NT2/D1 (cell line): ENCODE results near the gene THBS2.
"Not testable (repeated sequence)": the region's sequence is repeated elsewhere in the genome, so short reads cannot be mapped to it uniquely, and the experiment has no call there.

Source experiments
- DNase-seq: peaks from one replicate; pipeline ENCODE4 v3.0.0-alpha.2; 2011; ENCODE audit warnings: low read depth, low spot score
- H3K27me3 ChIP-seq: 2 replicates; pipeline ENCODE4 v1.6.0; 2011; ENCODE audit warnings: mild to moderate bottlenecking; ENCODE audit not compliant: insufficient read length, insufficient read depth
- H3K36me3 ChIP-seq: 2 replicates; pipeline ENCODE4 v1.6.1; 2011; ENCODE audit warnings: mild to moderate bottlenecking, low read length, mixed read lengths; ENCODE audit not compliant: insufficient read depth, insufficient read length
- H3K4me1 ChIP-seq: 2 replicates; pipeline ENCODE4 v1.5.1; 2011; ENCODE audit not compliant: insufficient read depth, insufficient read length
- H3K4me3 ChIP-seq: 2 replicates; pipeline ENCODE4 v1.5.1; 2011; ENCODE audit warnings: low read depth; ENCODE audit not compliant: insufficient read length
- H3K9ac ChIP-seq: 2 replicates; pipeline ENCODE4 v1.6.0; 2011; ENCODE audit warnings: low read depth; ENCODE audit not compliant: insufficient read length
- H3K9me3 ChIP-seq: 2 replicates; pipeline ENCODE4 v1.5.1; 2011; ENCODE audit warnings: mild to moderate bottlenecking, low read length; ENCODE audit not compliant: insufficient read depth
- SUZ12 ChIP-seq: IDR thresholded peaks from 2 replicates; pipeline ENCODE4 v1.6.1; 2011; ENCODE audit not compliant: insufficient read length, insufficient read depth; ENCODE audit errors: extremely low read depth
- YY1 ChIP-seq: IDR thresholded peaks from 2 replicates; pipeline ENCODE4 v1.6.1; 2011; ENCODE audit not compliant: insufficient read length, insufficient read depth
- ZNF274 ChIP-seq: IDR thresholded peaks from 2 replicates; pipeline ENCODE4 v1.6.1; 2011; ENCODE audit warnings: mild to moderate bottlenecking, low read depth, low read length

The THBS2 gene

GRCh38 chr6:169205176-169206160, 48.2 kb downstream of the THBS2 start:
- Histone ChIP-seq H3K9me3 (peaks cover 21% of the 10 kb centered on the region), H3K9ac (no peak overlapping the region), H3K4me3 (no peak overlapping the region), H3K36me3 (no peaks in the 10 kb centered on the region), H3K4me1 (no peaks in the 10 kb centered on the region), H3K27me3 (no peaks in the 10 kb centered on the region)
- no peak for TF ChIP-seq YY1
- TF ChIP-seq ZNF274 = no peak
- no peak for TF ChIP-seq SUZ12
- DNase-seq = no peak

- TF ChIP-seq SUZ12 (no peak), ZNF274 (no peak), YY1 (no peak)
- Histone ChIP-seq H3K4me1 (no peaks in the 10 kb centered on the region), H3K27me3 (no peaks in the 10 kb centered on the region), H3K9me3 (peaks cover 21% of the 10 kb centered on the region), H3K4me3 (no peak overlapping the region), H3K36me3 (no peaks in the 10 kb centered on the region), H3K9ac (no peak overlapping the region)
- DNase-seq = no peak
Measured at GRCh38 chr6:169204167-169204566, 49.5 kb downstream of the THBS2 start.

GRCh38 chr6:169201985-169202384, 51.7 kb downstream of the THBS2 start:
- H3K4me1 ChIP-seq = no peaks in the 10 kb centered on the region
- DNase-seq = no peak
- no peak for TF ChIP-seq YY1
- TF ChIP-seq SUZ12 = no peak
- TF ChIP-seq ZNF274 = no peak

DNA sequence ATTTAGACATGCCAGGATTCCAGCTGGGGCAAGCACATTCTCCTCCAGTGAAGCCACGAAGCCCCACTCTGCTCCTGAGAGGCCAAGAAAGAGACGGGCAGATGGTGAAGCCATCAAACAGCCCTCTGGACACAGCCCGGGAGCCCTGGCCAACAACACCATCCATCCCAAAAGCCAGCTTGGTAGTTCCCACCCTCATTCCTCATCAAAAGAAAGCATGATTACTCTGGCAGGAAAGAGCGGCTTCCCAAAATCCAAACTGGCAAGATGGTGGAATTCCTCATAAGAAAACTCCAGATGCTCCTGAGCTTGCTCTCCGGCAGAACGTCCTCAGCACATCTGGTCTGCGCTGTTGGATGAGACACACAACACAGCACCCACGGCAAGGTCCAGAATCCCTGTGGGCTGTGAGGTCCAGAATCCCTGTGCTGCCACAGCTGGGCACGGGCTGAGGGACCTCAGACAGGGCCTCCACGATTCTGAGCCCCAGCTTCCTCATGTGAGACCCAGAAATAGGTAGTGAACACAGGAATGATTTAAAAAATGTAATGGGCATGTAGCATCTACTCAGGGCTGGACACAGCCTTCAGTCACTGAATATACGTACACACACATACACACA, 52.6 kb downstream of the THBS2 start:
- no peak for TF ChIP-seq ZNF274
- TF ChIP-seq SUZ12 = no peak
- no peak for TF ChIP-seq YY1
- DNase-seq = no peak
- Histone ChIP-seq H3K27me3 (no peaks in the 10 kb centered on the region), H3K9ac (no peak overlapping the region), H3K36me3 (no peaks in the 10 kb centered on the region), H3K9me3 (0 out of 2 replicates have a peak, but pooled peaks cover under 1% of the 10 kb centered on the region), H3K4me3 (no peak overlapping the region), H3K4me1 (no peaks in the 10 kb centered on the region)

More at GRCh38 chr6:169201985-169202384, 51.7 kb downstream of the THBS2 start:
- Histone ChIP-seq H3K4me3 (no peak overlapping the region), H3K9me3 (peaks cover 8% of the 10 kb centered on the region), H3K9ac (no peak overlapping the region), H3K36me3 (no peaks in the 10 kb centered on the region), H3K27me3 (no peaks in the 10 kb centered on the region)

GRCh38 chr6:169199625-169200335, 53.9 kb downstream of the THBS2 start:
- no peaks in the 10 kb centered on the region for H3K36me3 ChIP-seq
- H3K9ac ChIP-seq = no peak overlapping the region
- H3K4me3 ChIP-seq = no peak overlapping the region
- H3K9me3 ChIP-seq = no peaks in the 10 kb centered on the region
- no peak for DNase-seq
- H3K27me3 ChIP-seq = no peaks in the 10 kb centered on the region
- TF ChIP-seq SUZ12 = no peak
- no peak for TF ChIP-seq ZNF274
- TF ChIP-seq YY1 = no peak
- no peaks in the 10 kb centered on the region for H3K4me1 ChIP-seq

DNA sequence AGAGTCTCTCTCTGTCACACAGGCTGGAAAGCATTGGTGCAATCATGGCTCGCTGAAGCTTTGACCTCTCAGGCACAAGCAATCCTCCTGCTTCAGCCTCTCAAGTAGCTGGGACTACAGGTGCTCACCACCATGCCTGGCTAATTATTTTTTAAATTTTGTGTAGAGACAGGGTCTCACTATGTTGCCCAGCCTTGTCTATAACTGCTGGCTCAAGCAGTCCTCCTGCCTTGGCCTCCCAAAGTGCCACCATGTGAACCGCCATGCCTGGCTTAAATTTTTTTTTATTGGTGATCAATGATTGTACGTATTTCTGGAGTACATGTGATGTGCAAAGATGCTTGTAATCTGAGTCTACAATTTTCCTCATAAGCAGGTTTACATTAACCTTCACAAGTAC, 54.8 kb downstream of the THBS2 start:
- Histone ChIP-seq H3K9me3 (no peaks in the 10 kb centered on the region), H3K36me3 (no peaks in the 10 kb centered on the region), H3K27me3 (no peaks in the 10 kb centered on the region), H3K9ac (no peak overlapping the region), H3K4me1 (no peaks in the 10 kb centered on the region), H3K4me3 (no peak overlapping the region)
- DNase-seq = no peak
- TF ChIP-seq YY1 (no peak), SUZ12 (no peak), ZNF274 (no peak)

DNA sequence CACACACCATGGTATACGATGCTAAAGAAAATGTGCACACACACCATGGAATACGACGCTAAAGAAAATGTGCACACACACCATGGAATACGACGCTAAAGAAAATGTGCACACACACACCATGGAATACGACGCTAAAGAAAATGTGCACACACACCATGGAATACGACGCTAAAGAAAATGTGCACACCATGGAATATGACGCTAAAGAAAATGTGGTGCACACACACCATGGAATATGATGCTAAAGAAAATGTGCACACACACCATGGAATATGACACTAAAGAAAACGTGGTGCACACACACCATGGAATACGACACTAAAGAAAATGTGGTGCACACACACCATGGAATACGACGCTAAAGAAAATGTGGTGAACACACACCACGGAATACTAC, 55.7 kb downstream of the THBS2 start:
- not testable (repeated sequence) for H3K9ac ChIP-seq, H3K4me3 ChIP-seq, H3K4me1 ChIP-seq, H3K36me3 ChIP-seq, H3K27me3 ChIP-seq, DNase-seq, H3K9me3 ChIP-seq

- H3K36me3 ChIP-seq, H3K4me1 ChIP-seq, H3K27me3 ChIP-seq, H3K4me3 ChIP-seq, DNase-seq, H3K9ac ChIP-seq, H3K9me3 ChIP-seq: not testable (repeated sequence)
Measured at GRCh38 chr6:169196279-169196678, 57.4 kb downstream of the THBS2 start.
